GM21529 (cell line): ENCODE results near the gene POLE.

ENCODE experiments used
- ATAC-seq: cut with Tn5 transposase; IDR thresholded peaks from one replicate; pipeline ENCODE4 v1.9.1; 2021; ENCODE audit not compliant: unreplicated experiment

The POLE gene

GRCh38 chr12:132687211-132688164 is at the start of gene POLE, which contains the start of gene PXMP2:
Gene POLE, minus strand, starts transcription at chr12:132687342. Its CDS starts 27 bp downstream, at chr12:132687315.
Gene PXMP2, plus strand, starts transcription at chr12:132687587. Its CDS starts 84 bp downstream, at chr12:132687671.
- ATAC-seq: peak; percentile 92

- no peak for ATAC-seq
These were observed 49.8 kb upstream of the POLE start for GRCh38 chr12:132736913-132737312.

- no peak for ATAC-seq
These were observed 49.2 kb upstream of the POLE start for GRCh38 chr12:132736378-132736777.

GRCh38 chr12:132735496-132735895 is 48.4 kb upstream of the POLE start:
- no peak for ATAC-seq

- ATAC-seq: no peak
These were observed 47.1 kb upstream of the POLE start for GRCh38 chr12:132734206-132734605.

GRCh38 chr12:132731574-132731973 is 44.4 kb upstream of the POLE start:
- ATAC-seq: no peak

GRCh38 chr12:132730353-132730752 is 43.2 kb upstream of the POLE start:
- ATAC-seq: no peak

GRCh38 chr12:132729541-132730320 is 42.6 kb upstream of the POLE start:
- ATAC-seq: no peak

GRCh38 chr12:132728502-132728901 is 41.4 kb upstream of the POLE start:
- ATAC-seq: no peak

GRCh38 chr12:132727091-132727794 is 40.1 kb upstream of the POLE start:
- no peak for ATAC-seq

- ATAC-seq: no peak
These were observed 39.2 kb upstream of the POLE start for GRCh38 chr12:132726386-132726785.

- no peak for ATAC-seq
These were observed 37.5 kb upstream of the POLE start for GRCh38 chr12:132724506-132725241.

- ATAC-seq: no peak
These were observed 36.6 kb upstream of the POLE start for GRCh38 chr12:132723764-132724140.

GRCh38 chr12:132723015-132723763 is 36.0 kb upstream of the POLE start:
- no peak for ATAC-seq

- ATAC-seq: no peak
These were observed 33.6 kb upstream of the POLE start for GRCh38 chr12:132720606-132721345.

- no peak for ATAC-seq
These were observed 32.8 kb upstream of the POLE start for GRCh38 chr12:132719954-132720324.

- no peak for ATAC-seq
These were observed 32.2 kb upstream of the POLE start for GRCh38 chr12:132719141-132719953.

- ATAC-seq: no peak
These were observed 31.5 kb upstream of the POLE start for GRCh38 chr12:132718644-132719043.
